Sigmoid colon (tissue), 7 donors: ENCODE measurements around the gene TBC1D8. TPM values are rescaled to one million over a fixed set of nuclear protein-coding genes. Genes with fewer than 3 reads are reported as not detected.

Experiments used
- DNase-seq: peaks from one replicate; pipeline ENCODE4 v3.0.0-alpha.2; 2019
- H3K27ac ChIP-seq, 4 donors: fragments of 200-600 bp; sonication (generic); one replicate each; pipeline ENCODE4 v1.5.1; 2016 to 2019; ENCODE audit warnings: mild to moderate bottlenecking in 1 of 4
- H3K27me3 ChIP-seq, 3 donors: fragments of 200-600 bp; sonication (generic); one replicate each; pipeline ENCODE4 v1.5.1; 2019; ENCODE audit warnings: mild to moderate bottlenecking in 1 of 3
- H3K36me3 ChIP-seq, 4 donors: fragments of 200-600 bp; sonication (generic); one replicate each; pipeline ENCODE4 v1.5.1; 2016 to 2019
- H3K4me1 ChIP-seq, 4 donors: fragments of 200-600 bp; sonication (generic); one replicate each; pipeline ENCODE4 v1.5.1; 2017 to 2019
- H3K4me3 ChIP-seq, 4 donors: fragments of 200-600 bp; sonication (generic); one replicate each; pipeline ENCODE4 v1.5.1; 2017 to 2019; ENCODE audit warnings: mild to moderate bottlenecking in 2 of 4, moderate library complexity in 1 of 4
- H3K9me3 ChIP-seq, 4 donors: fragments of 200-600 bp in 3 of 4; sonication (generic) in 3 of 4; one replicate each; pipeline versions ENCODE4 v1.5.1 to v1.6.1; 2013 to 2019
- EP300 ChIP-seq, 4 donors: sonication (generic); formaldehyde crosslinking; IDR thresholded peaks; one replicate each; pipeline ENCODE4 v1.6.1; 2017; ENCODE audit warnings: antibody characterized with exemption in 4 of 4
- POLR2A ChIP-seq, 2 donors: fragments of 450-650 bp; IDR thresholded peaks; one replicate each; pipeline ENCODE4 v1.6.1; 2016; ENCODE audit warnings: antibody characterized with exemption in 2 of 2, mild to moderate bottlenecking in 2 of 2, moderate library complexity in 2 of 2
- POLR2AphosphoS5 ChIP-seq, 4 donors: sonication (generic); formaldehyde crosslinking; IDR thresholded peaks; one replicate each; pipeline ENCODE4 v1.6.1; 2017; ENCODE audit warnings: antibody characterized with exemption in 4 of 4
- WGBS, 2 donors: extraction: QIAGEN DNeasy Blood & Tissue Kit; methylation state at CpG; one replicate each; pipeline ENCODE4 v1.1.7; 2013; 5-methylcytosine and 5-hydroxymethylcytosine counted together
- intact Hi-C: fragments of 100-400 bp; cut with DNase I; formaldehyde crosslinking; loops from one replicate; pipeline ENCODE4 v1.15.1; 2023
- polyA plus RNA-seq, 3 donors: library from polyadenylated mRNA; stranded (reverse); fragments of 200-250 nt; gene quantifications; one replicate each; pipeline ENCODE4 v1.2.3, GENCODE V29; 2013
- total RNA-seq, 4 donors: library from RNA; depleted of rRNA; stranded (reverse); fragments of >200 nt; gene quantifications; one replicate each; pipeline ENCODE4 v1.1.0, GENCODE V29; 2016
- TF ChIP-seq, protein P1 (sequence below), 4 experiments: fragments of 450-650 bp in 3 of 4; fragments of 200-600 bp in 1 of 4; IDR thresholded peaks; one replicate each; pipeline ENCODE4 v1.5.1; 2016 to 2019; ENCODE audit warnings: antibody characterized with exemption in 4 of 4, mild to moderate bottlenecking in 3 of 4, moderate library complexity in 2 of 4
- donor health status: healthy with polysubstance abuse.
- donor health status: Bipolar disorder and iron deficiency.
- donor health status: healthy.

TBC1D8 gene
- total and polyA plus RNA-seq, 7 donors, result 3.0 to 24.1 (median 15.7) TPM

GRCh38 chr2:101004620-101005325 is 146.4 kb downstream of the TBC1D8 start:
- Histone ChIP-seq H3K27ac (no peak overlapping the region), H3K4me1 (peaks cover 0 to 36% (median 28%) of the 10 kb centered on the region in 4 donors), H3K36me3 (peaks cover 21 to 61% (median 41%) of the 10 kb centered on the region in 4 donors), H3K27me3 (no peaks in the 10 kb centered on the region), H3K9me3 (no peaks in the 10 kb centered on the region), H3K4me3 (no peak overlapping the region)
- no peak for DNase-seq
- 86 to 87% methylated on average over 12 of the region's 12 CpGs for WGBS, 2 donors
- intact Hi-C loops, result no loop called here
- no peak for TF ChIP-seq POLR2A (IDR thresholded peaks at IDR 0.05)

GRCh38 chr2:101003278-101003775 is 147.9 kb downstream of the TBC1D8 start:
- Histone ChIP-seq H3K27me3 (no peaks in the 10 kb centered on the region), H3K4me3 (peak overlapping the region; percentile 64 to 89 (median 82)), H3K9me3 (no peaks in the 10 kb centered on the region), H3K27ac (peak overlapping the region; percentile 82 to 92 (median 89)), H3K4me1 (peaks cover 0 to 36% (median 28%) of the 10 kb centered on the region in 4 donors), H3K36me3 (peaks cover 21 to 48% (median 39%) of the 10 kb centered on the region in 4 donors)
- TF ChIP-seq POLR2A (IDR thresholded peaks at IDR 0.05), result no peak
- TF ChIP-seq, protein P1, sequence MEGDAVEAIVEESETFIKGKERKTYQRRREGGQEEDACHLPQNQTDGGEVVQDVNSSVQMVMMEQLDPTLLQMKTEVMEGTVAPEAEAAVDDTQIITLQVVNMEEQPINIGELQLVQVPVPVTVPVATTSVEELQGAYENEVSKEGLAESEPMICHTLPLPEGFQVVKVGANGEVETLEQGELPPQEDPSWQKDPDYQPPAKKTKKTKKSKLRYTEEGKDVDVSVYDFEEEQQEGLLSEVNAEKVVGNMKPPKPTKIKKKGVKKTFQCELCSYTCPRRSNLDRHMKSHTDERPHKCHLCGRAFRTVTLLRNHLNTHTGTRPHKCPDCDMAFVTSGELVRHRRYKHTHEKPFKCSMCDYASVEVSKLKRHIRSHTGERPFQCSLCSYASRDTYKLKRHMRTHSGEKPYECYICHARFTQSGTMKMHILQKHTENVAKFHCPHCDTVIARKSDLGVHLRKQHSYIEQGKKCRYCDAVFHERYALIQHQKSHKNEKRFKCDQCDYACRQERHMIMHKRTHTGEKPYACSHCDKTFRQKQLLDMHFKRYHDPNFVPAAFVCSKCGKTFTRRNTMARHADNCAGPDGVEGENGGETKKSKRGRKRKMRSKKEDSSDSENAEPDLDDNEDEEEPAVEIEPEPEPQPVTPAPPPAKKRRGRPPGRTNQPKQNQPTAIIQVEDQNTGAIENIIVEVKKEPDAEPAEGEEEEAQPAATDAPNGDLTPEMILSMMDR (IDR thresholded peaks at IDR 0.05), result no peak
- TF ChIP-seq EP300 (IDR thresholded peaks at IDR 0.05), result no peak
- TF ChIP-seq POLR2AphosphoS5 (IDR thresholded peaks at IDR 0.05), result no peak
- WGBS, 2 donors, result 9 to 40% methylated on average over 12 of the region's 12 CpGs
- no peak for DNase-seq
- intact Hi-C loops, result loop anchor here (2.0 kb wide), 1 partner anchor 249 kb away; the partner anchor contains the start of gene CNOT11

GRCh38 chr2:101002562-101003277 is 148.5 kb downstream of the TBC1D8 start:
- 1 to 2% methylated on average over 26 of the region's 26 CpGs for WGBS, 2 donors
- DNase-seq, result no peak
- H3K27me3 ChIP-seq, result no peaks in the 10 kb centered on the region
- peak overlapping the region; percentile 64 to 89 (median 82) for H3K4me3 ChIP-seq
- no peaks in the 10 kb centered on the region for H3K9me3 ChIP-seq
- H3K4me1 ChIP-seq, result peaks cover 0 to 36% (median 28%) of the 10 kb centered on the region in 4 donors
- intact Hi-C loops, result loop anchor here (2.0 kb wide), 1 partner anchor 250 kb away; the partner anchor contains the start of gene CNOT11
- H3K27ac ChIP-seq, result peak overlapping the region; percentile 82 to 92 (median 89)
- no peak for TF ChIP-seq EP300 (IDR thresholded peaks at IDR 0.05)
- TF ChIP-seq, protein P1 (IDR thresholded peaks at IDR 0.05), result no peak
- TF ChIP-seq POLR2A (IDR thresholded peaks at IDR 0.05), result no peak
- no peak for TF ChIP-seq POLR2AphosphoS5 (IDR thresholded peaks at IDR 0.05)
- peaks cover 21 to 42% (median 34%) of the 10 kb centered on the region in 4 donors for H3K36me3 ChIP-seq

- 9% methylated on average over 59 of the region's 59 CpGs for WGBS, 2 donors
- Histone ChIP-seq H3K36me3 (peaks cover 21 to 34% (median 30%) of the 10 kb centered on the region in 4 donors), H3K4me1 (peaks cover 0 to 36% (median 28%) of the 10 kb centered on the region in 4 donors), H3K4me3 (peak within 1 kb of the TSS; percentile 64 to 89 (median 82)), H3K27ac (peak within 1 kb of the TSS; percentile 82 to 92 (median 89)), H3K27me3 (no peaks in the 10 kb centered on the region), H3K9me3 (no peaks in the 10 kb centered on the region)
- intact Hi-C loops, result loop anchor here (2.0 kb wide), 1 partner anchor 251 kb away; the partner anchor contains the start of gene CNOT11
- DNase-seq, result peak; percentile 99
- TF ChIP-seq EP300 (IDR thresholded peaks at IDR 0.05) (peak in 1 of 4 donors; percentile 65), POLR2AphosphoS5 (IDR thresholded peaks at IDR 0.05) (peak; percentile 94 to 97 (median 96)), POLR2A (IDR thresholded peaks at IDR 0.05) (peak; percentile 87)
- TF ChIP-seq, protein P1 (IDR thresholded peaks at IDR 0.05), result no peak
Observed at GRCh38 chr2:101001691-101002561, 149.3 kb downstream of the TBC1D8 start, which contains the start of gene RPL31. Gene RPL31, plus strand, starts transcription at chr2:101002289. Its CDS starts 413 bp downstream, at chr2:101002702.
